D341Med (cell line): Measurements from ENCODE around the gene HNRNPH2.

Experiments
- DNase-seq: peaks from one replicate; pipeline ENCODE4 v3.0.0; 2012; ENCODE audit warnings: low spot score

HNRNPH2 gene

DNA sequence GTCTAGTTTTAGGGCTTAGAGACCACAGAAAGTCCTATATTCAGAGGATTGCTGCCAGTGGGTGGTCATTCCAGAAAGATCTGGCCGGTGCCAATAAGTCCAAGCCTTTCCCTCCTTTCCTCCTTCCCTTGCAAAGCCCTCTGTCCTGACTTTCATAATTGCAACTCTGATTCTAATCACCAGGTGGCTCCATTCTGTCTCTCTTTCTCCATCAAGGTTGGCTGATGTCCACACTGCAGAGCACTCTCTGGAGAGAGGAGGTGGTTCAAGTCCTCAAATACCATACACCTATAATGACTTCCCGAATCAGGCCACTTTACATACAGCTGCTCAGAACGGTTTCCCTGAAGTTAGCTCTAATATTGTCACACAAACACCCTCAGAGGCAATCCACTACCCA lies 54.9 kb downstream of the HNRNPH2 start:
- no peak for DNase-seq
